ENCODE data around the gene ADGRD1.
"Not testable (repeated sequence)": the region's sequence is repeated elsewhere in the genome, so short reads cannot be mapped to it uniquely, and the experiment has no call there.

Gene ADGRD1

GRCh38 chr12:130953771-130954543, at the start of gene ADGRD1:
ADGRD1 (plus strand) TSS chr12:130953907; CDS start chr12:130954466, 559 bp downstream.
- in situ Hi-C loops (cut with MboI; ENCODE audit: low pct_unique_long_range_greater_than_20kb, low sequenced_read_pairs, unreplicated experiment): no loop called here
- peak; percentile 62 for DNase-seq (ENCODE audit: low spot score)
- TF ChIP-seq CTCF (IDR thresholded peaks at IDR 0.05; ENCODE audit: extremely low read depth, insufficient read depth, missing control alignments): no peak

- no peak for DNase-seq (ENCODE audit: low spot score)
- TF ChIP-seq CTCF (IDR thresholded peaks at IDR 0.05; ENCODE audit: extremely low read depth, insufficient read depth, missing control alignments): no peak
- in situ Hi-C loops (cut with MboI; ENCODE audit: low pct_unique_long_range_greater_than_20kb, low sequenced_read_pairs, unreplicated experiment): no loop called here
Observed at GRCh38 chr12:130904064-130904463, 49.6 kb upstream of the ADGRD1 start.

GRCh38 chr12:130904936-130905455, 48.7 kb upstream of the ADGRD1 start:
- in situ Hi-C loops (cut with MboI; ENCODE audit: low pct_unique_long_range_greater_than_20kb, low sequenced_read_pairs, unreplicated experiment); DNase-seq (ENCODE audit: low spot score): not testable (repeated sequence)

GRCh38 chr12:130909111-130909510, 44.6 kb upstream of the ADGRD1 start:
- no peak for DNase-seq (ENCODE audit: low spot score)
- in situ Hi-C loops (cut with MboI; ENCODE audit: low pct_unique_long_range_greater_than_20kb, low sequenced_read_pairs, unreplicated experiment): no loop called here
- no peak for TF ChIP-seq CTCF (IDR thresholded peaks at IDR 0.05; ENCODE audit: extremely low read depth, insufficient read depth, missing control alignments)

GRCh38 chr12:130911193-130911592, 42.5 kb upstream of the ADGRD1 start:
- DNase-seq (ENCODE audit: low spot score): no peak
- in situ Hi-C loops (cut with MboI; ENCODE audit: low pct_unique_long_range_greater_than_20kb, low sequenced_read_pairs, unreplicated experiment): no loop called here
- TF ChIP-seq CTCF (IDR thresholded peaks at IDR 0.05; ENCODE audit: extremely low read depth, insufficient read depth, missing control alignments): no peak

- in situ Hi-C loops (cut with MboI; ENCODE audit: low pct_unique_long_range_greater_than_20kb, low sequenced_read_pairs, unreplicated experiment): no loop called here
- no peak for DNase-seq (ENCODE audit: low spot score)
- TF ChIP-seq CTCF (IDR thresholded peaks at IDR 0.05; ENCODE audit: extremely low read depth, insufficient read depth, missing control alignments): no peak
Observed at GRCh38 chr12:130911933-130912332, 41.8 kb upstream of the ADGRD1 start.

GRCh38 chr12:130916241-130916911, 37.3 kb upstream of the ADGRD1 start:
- TF ChIP-seq CTCF (IDR thresholded peaks at IDR 0.05; ENCODE audit: extremely low read depth, insufficient read depth, missing control alignments): peak; percentile 97
- peak; percentile 79 for DNase-seq (ENCODE audit: low spot score)
- in situ Hi-C loops (cut with MboI; ENCODE audit: low pct_unique_long_range_greater_than_20kb, low sequenced_read_pairs, unreplicated experiment): no loop called here

Data from GM13977 (cell line).